ENCODE results near the gene FDXR.
"Not testable (repeated sequence)": the region's sequence is repeated elsewhere in the genome, so short reads cannot be mapped to it uniquely, and the experiment has no call there.

The FDXR gene

DNA sequence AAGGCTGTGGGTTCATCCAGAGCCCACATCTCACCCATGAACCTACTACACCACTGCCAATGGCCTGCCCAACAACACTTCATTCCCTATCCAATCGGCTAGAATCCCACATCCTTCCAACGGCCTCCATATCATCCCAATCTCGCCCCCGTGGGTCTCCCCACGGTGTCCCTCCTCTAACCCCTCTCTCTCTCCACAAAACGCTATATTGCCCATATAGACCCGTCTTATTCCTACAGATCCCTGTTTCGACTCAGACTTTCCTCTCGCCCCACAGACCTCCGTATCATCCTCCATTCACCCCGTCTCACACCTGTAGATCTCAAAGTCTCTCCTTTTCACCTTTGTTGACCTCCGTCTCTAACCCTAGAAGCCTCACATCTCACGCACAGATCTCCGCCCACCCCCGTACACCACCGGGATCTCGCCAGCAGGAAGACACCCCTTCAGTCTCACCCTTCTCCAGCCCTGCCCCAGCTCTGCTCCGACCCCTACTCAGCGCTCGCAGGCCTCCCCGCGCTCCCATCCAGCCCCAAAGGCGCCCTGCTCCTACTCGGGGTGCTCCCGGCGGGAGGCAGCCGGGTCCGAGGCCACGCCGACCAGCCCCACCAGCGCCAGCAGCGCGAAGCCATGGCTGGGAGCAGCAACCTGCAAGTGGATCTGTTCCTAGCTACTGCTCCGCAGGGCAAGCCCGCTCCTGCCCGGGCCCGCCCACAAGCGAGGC lies at the start of gene FDXR:
FDXR (minus strand) TSS at position 682 of the 724 bp plus-strand sequence; CDS start at position 632, 50 bp downstream.
- no peak for DNase-seq (ENCODE audit: low read depth)

DNA sequence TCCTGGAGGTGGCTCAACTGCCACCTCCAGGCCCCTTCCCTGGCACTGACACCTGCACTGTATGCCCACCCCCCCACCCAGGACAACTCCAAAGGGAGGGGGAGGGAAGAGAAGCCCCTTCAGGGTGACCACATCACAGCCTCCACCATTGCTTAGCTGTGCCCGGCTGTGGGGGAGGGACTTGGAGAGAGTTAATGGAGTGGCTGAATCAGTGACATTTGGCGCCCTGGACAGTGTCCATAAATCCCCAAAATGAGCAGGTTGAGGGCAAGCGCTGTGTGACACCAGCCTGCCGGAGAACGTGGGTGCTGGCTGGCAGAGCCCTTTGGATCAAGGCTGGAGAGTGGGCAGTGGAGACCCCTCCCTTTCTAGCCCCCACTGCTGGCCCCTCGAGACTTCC lies 49.4 kb upstream of the FDXR start:
- no peak for DNase-seq (ENCODE audit: low read depth)

DNA sequence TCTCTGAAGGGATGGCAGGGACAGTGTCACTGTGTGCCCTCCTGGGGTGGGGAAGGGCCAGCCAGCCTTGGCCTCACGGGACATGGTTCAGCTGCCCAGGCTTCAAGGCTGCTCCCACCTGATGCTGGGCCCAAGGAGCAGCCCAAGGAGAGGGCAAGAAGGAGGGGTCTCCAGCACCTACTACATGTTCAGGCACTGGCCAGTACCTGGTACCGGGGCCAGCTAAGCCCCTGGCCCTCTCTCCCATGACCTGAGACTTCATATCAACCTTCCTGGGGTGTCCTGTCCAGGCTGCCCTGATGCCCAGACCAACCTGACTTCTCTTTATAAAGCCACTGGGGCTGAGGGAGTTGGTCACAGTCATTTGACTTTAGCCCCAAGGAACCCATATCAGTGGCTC lies 49.0 kb upstream of the FDXR start:
- no peak for DNase-seq (ENCODE audit: low read depth)

DNA sequence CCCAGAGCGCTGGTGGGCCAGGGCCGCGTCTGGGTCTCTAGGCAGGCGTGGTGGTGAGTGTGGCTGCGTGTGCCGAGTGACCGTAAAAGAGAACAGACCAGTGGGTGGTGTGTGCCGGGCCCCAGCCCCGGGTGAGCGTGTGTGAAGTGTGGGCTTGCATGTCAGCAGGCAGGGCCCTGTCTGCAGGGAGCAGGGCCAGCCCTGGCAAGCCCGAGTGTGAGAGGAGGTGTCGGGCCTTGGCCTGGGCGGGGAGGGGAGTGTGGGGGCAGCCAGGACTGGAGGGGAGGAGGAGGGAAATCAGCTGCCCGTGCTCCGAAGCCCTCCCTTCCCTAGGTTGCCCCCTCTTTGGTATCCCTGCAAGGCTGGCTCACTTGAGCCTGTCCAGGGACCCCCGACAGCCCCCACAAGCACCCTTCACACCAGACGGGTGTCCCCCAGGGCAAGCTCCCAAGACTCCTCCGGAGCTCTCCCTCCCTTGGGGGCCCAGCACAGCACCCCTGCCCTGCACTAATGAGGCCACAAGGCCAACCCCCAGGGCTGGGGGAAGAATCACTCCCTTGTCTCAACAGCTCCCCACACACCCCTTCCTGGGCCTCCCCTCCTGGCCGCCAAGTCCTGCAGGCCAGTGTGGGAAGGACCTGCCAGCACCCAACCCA lies 48.4 kb upstream of the FDXR start:
- DNase-seq (ENCODE audit: low read depth) = no peak

DNA sequence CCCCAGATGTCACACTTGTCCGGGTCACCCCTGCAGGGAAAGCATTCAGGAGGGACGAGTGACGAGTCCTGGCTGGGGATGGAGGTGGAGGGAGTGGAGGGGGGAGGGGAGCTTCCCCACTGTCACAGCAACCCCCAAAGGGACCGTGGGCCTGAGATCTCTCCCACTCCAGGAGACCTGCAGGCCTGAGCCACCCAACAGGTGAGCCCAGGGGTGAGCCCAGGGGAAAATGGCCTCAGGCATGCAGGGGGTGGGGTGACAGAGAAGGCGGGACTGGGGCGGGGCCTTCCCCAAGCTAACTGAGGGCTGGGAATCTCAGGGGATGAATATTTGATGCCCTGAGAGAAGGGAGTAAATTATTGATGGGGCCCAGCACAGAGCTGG lies 47.8 kb upstream of the FDXR start:
- no peak for DNase-seq (ENCODE audit: low read depth)

DNA sequence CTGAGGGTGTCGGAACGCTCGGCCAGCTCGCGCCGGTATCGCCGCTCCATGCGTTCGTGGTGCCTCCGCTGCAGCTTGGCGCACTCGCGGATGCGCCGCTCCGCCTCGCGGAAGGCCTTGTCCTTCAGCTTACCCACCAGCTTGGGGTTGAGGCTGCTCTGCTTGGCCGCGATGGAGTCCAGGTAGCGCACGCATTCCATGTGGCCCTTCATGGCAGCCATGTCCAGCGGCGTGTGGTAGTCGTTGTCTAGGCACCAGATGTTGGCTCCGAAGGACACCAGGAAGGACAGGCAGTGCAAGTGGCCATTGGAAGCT lies 47.5 kb upstream of the FDXR start:
- DNase-seq (ENCODE audit: low read depth) = no peak

GRCh38 chr17:74919440-74920305 lies 46.9 kb upstream of the FDXR start:
- DNase-seq (ENCODE audit: low read depth) = no peak

DNA sequence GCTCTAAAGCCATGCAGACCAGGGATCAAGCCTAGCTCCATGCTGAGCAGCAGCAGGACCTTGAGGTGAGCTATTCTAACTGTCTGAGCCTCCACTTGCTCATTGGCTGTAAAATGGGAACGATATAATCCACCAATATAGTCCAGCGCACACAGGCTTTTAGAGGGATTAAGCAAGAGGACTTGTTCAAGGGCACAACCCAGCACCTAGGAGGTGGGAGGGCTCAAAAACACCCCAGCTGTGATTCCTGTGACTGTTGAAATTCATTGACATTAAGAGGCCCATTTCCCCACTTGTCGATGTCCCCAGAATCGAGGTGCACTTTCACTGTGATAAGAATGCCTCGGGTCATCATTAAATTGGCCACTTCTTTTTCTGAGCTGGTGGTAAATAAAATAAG lies 46.1 kb upstream of the FDXR start:
- no peak for DNase-seq (ENCODE audit: low read depth)

DNA sequence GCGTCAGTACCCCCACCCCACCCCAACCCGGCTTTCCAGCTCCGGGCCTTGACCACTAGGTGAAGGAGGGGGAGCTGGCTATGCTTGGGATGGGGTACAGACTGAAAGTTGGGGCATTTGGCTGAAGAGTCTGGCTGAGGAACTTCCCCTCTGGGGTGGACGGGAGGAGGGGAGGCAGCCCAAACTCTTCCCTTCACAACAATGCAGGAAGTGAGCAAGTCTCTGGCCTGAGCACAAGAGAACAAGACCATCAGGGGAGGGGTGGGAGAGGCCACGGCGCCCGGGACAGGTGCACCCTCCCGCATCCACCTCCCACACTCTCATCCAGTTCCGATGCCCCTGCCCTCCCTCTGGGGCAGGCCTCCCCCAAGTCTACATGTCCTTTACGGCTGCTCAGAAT lies 44.6 kb upstream of the FDXR start:
- no peak for DNase-seq (ENCODE audit: low read depth)

GRCh38 chr17:74916851-74917199 lies 44.0 kb upstream of the FDXR start:
- DNase-seq (ENCODE audit: low read depth) = no peak

- no peak for DNase-seq (ENCODE audit: low read depth)
These were observed 43.5 kb upstream of the FDXR start for GRCh38 chr17:74916136-74916850.

DNA sequence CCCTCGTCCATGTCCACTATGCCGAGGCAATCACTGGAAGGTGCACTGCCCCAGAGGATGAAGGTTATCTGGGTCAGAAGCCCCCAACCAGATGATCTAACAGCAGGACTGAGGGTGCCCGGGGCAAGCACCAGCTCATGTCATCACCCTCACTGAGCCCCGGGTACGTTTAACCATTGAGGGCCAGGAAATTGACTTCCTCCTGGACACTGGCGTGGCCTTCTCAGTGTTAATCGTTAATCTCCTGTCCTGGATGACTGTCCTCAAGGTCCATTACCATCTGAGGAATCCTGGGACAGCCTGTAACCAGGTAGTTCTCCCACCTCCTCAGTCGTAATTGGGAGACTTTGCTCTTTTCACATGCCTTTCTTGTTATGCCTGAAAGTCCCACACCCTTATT lies 38.6 kb upstream of the FDXR start:
- DNase-seq (ENCODE audit: low read depth) = not testable (repeated sequence)

DNA sequence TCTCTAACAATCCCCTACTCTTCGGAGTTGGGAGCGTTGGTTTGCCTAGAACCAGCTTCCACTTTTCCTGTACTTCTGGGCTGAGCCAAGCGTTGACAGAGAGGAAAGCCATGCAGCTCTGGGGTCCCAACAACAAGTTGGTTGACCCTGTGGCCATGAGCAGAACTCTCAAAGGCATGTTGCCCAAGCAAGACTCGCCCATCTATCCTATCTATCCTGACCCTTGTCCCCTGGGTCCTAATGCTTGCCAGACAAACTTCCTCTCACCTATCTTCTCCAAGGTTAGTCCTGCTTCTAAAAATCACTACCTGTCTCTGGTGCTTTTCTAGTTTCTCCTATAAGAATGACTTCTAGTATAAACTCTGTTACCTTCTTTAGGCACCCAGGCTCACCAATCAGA lies 36.3 kb upstream of the FDXR start:
- DNase-seq (ENCODE audit: low read depth) = not testable (repeated sequence)

- DNase-seq (ENCODE audit: low read depth) = no peak
These were observed 34.2 kb upstream of the FDXR start for GRCh38 chr17:74907012-74907411.

DNA sequence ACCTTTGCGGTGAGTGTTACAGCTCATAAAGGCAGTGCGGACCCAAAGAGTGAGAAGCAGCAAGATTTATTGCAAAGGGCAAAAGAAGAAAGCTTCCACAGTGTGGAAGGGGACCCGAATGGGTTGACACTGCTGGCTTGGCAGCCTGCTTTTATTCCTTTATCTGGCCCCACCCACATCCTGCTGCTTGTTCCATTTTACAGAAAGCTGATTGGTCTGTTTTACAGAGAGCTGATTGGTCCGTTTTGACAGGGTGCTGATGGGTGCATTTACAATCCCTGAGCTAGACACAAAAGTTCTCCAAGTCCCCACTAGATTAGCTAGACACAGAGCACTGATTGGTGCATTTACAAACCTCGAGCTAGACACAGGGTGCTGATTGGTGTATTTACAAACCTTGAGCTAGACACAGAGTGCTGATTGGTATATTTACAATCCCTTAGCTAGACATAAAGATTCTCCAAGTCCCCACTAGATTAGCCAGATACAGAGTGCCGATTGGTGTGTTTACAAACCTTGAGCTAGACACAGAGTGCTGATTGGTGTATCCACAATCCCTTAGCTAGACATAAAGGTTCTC lies 33.5 kb upstream of the FDXR start:
- DNase-seq (ENCODE audit: low read depth) = not testable (repeated sequence)

GRCh38 chr17:74904687-74905409 lies 32.1 kb upstream of the FDXR start:
- DNase-seq (ENCODE audit: low read depth) = no peak

DNA sequence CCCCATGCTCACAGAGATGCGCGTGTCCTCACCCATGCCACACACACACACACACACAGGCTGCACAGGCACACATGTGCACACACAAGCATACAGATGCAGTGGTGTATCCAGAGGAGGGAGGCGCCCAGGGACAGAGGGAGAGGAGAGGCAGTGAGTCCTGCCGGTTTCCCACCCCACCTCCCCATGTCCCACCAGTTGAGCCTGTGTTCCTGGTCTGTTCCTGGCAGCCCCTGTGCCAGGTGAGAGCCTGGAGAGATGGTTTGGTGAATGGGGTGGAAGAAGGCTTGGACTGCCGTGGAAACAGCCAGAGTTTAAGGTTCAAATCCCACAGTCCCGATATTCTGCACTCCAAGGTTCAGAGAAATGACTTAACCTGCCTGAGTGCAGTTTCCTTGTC lies 30.9 kb upstream of the FDXR start:
- DNase-seq (ENCODE audit: low read depth) = no peak

GRCh38 chr17:74903034-74903433 lies 30.2 kb upstream of the FDXR start:
- DNase-seq (ENCODE audit: low read depth) = no peak

- no peak for DNase-seq (ENCODE audit: low read depth)
These were observed 28.8 kb upstream of the FDXR start for GRCh38 chr17:74901353-74902135.

- no peak for DNase-seq (ENCODE audit: low read depth)
These were observed 27.4 kb upstream of the FDXR start for GRCh38 chr17:74900208-74900607.

Data from HS-27A (cell line).